GM18508 (cell line): ENCODE results near the gene TRPM3.

ENCODE experiments used
- ATAC-seq: cut with Tn5 transposase; IDR thresholded peaks from one replicate; pipeline ENCODE4 v1.9.1; 2021; ENCODE audit warnings: moderate number of reproducible peaks; ENCODE audit not compliant: insufficient read depth, unreplicated experiment

Gene TRPM3

GRCh38 chr9:70902692-70903131, 218.7 kb downstream of the TRPM3 start:
- peak; percentile 88 for ATAC-seq

- no peak for ATAC-seq
Measured at GRCh38 chr9:70902171-70902570, 219.2 kb downstream of the TRPM3 start.

GRCh38 chr9:70901746-70902145, 219.7 kb downstream of the TRPM3 start:
- no peak for ATAC-seq

- ATAC-seq: no peak
Measured at GRCh38 chr9:70901013-70901412, 220.4 kb downstream of the TRPM3 start.

GRCh38 chr9:70893580-70894122, 227.8 kb downstream of the TRPM3 start:
- no peak for ATAC-seq

GRCh38 chr9:70888471-70888870, 232.9 kb downstream of the TRPM3 start:
- ATAC-seq: no peak

- no peak for ATAC-seq
Measured at GRCh38 chr9:70887826-70888225, 233.6 kb downstream of the TRPM3 start.

GRCh38 chr9:70883963-70884793, 237.2 kb downstream of the TRPM3 start:
- ATAC-seq: no peak

GRCh38 chr9:70883056-70883455, 238.4 kb downstream of the TRPM3 start:
- ATAC-seq: no peak

- no peak for ATAC-seq
Measured at GRCh38 chr9:70881333-70881732, 240.1 kb downstream of the TRPM3 start.

- ATAC-seq: no peak
Measured at GRCh38 chr9:70880535-70880934, 240.9 kb downstream of the TRPM3 start.

- no peak for ATAC-seq
Measured at GRCh38 chr9:70878576-70878975, 242.8 kb downstream of the TRPM3 start.

- no peak for ATAC-seq
Measured at GRCh38 chr9:70874451-70874850, 247.0 kb downstream of the TRPM3 start.

GRCh38 chr9:70873506-70873905, 247.9 kb downstream of the TRPM3 start:
- ATAC-seq: no peak

- no peak for ATAC-seq
Measured at GRCh38 chr9:70868661-70869652, 252.5 kb downstream of the TRPM3 start.

GRCh38 chr9:70868041-70868440, 253.4 kb downstream of the TRPM3 start:
- ATAC-seq: no peak

- no peak for ATAC-seq
Measured at GRCh38 chr9:70865471-70865870, 255.9 kb downstream of the TRPM3 start.

- ATAC-seq: no peak
Measured at GRCh38 chr9:70861797-70862196, 259.6 kb downstream of the TRPM3 start.

GRCh38 chr9:70861376-70861775, 260.0 kb downstream of the TRPM3 start:
- ATAC-seq: no peak

- ATAC-seq: no peak
Measured at GRCh38 chr9:70859694-70860093, 261.7 kb downstream of the TRPM3 start.

GRCh38 chr9:70856411-70856810, 265.0 kb downstream of the TRPM3 start:
- ATAC-seq: no peak
